Measurements from ENCODE around the gene ACTL8.

ACTL8 gene

DNA sequence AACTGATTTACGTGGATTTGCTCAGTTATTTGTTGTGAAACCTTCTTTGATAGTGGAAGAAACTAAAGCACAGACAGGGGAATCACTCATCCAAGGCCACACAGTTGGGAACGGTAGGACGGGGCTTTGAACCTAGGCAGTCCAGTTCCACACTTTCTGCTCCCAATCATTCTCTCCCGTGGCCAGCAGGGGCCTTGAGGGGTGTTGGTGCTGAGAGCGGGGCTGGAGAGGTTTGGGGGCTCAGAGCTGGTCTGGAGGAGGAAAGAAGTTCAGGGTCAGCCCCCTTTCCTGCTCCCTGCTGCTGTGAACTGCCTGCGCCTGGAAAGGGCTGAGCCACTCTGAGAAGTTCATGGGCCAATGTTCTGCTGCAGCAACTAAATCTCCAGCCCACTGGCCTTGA, 31.4 kb upstream of the ACTL8 start:
- no peaks in the 10 kb centered on the region for H3K9me3 ChIP-seq (ENCODE audit: control insufficient read depth, insufficient read depth, low read length)
- H3K27me3 ChIP-seq (ENCODE audit: control insufficient read depth, insufficient read depth, low read length), result no peaks in the 10 kb centered on the region
- DNase-seq (ENCODE audit: low read depth, low spot score), result no peak
- no peaks in the 10 kb centered on the region for H3K4me1 ChIP-seq (ENCODE audit: control insufficient read depth, insufficient read depth, low read length)
- no peaks in the 10 kb centered on the region for H3K36me3 ChIP-seq (ENCODE audit: control insufficient read depth, insufficient read depth, low read length)
- no CpG with 5 or more reads among the region's 6 CpGs for WGBS (ENCODE audit: insufficient coverage, insufficient read length)
- H3K4me3 ChIP-seq (ENCODE audit: low read length), result no peak overlapping the region
- H3K27ac ChIP-seq (ENCODE audit: low read length), result no peak overlapping the region

GRCh38 chr1:17724150-17724549, 31.0 kb upstream of the ACTL8 start:
- Histone ChIP-seq H3K4me1 (ENCODE audit: control insufficient read depth, insufficient read depth, low read length) (no peaks in the 10 kb centered on the region), H3K4me3 (ENCODE audit: low read length) (no peak overlapping the region), H3K27me3 (ENCODE audit: control insufficient read depth, insufficient read depth, low read length) (no peaks in the 10 kb centered on the region), H3K27ac (ENCODE audit: low read length) (no peak overlapping the region), H3K9me3 (ENCODE audit: control insufficient read depth, insufficient read depth, low read length) (no peaks in the 10 kb centered on the region), H3K36me3 (ENCODE audit: control insufficient read depth, insufficient read depth, low read length) (no peaks in the 10 kb centered on the region)
- no peak for DNase-seq (ENCODE audit: low read depth, low spot score)
- WGBS (ENCODE audit: insufficient coverage, insufficient read length), result no CpG with 5 or more reads among the region's 6 CpGs

GRCh38 chr1:17725084-17725719, 29.9 kb upstream of the ACTL8 start:
- no peak for DNase-seq (ENCODE audit: low read depth, low spot score)
- WGBS (ENCODE audit: insufficient coverage, insufficient read length), result no CpG with 5 or more reads among the region's 9 CpGs
- Histone ChIP-seq H3K4me1 (ENCODE audit: control insufficient read depth, insufficient read depth, low read length) (no peaks in the 10 kb centered on the region), H3K27ac (ENCODE audit: low read length) (no peak overlapping the region), H3K27me3 (ENCODE audit: control insufficient read depth, insufficient read depth, low read length) (no peaks in the 10 kb centered on the region), H3K36me3 (ENCODE audit: control insufficient read depth, insufficient read depth, low read length) (no peaks in the 10 kb centered on the region), H3K4me3 (ENCODE audit: low read length) (no peak overlapping the region), H3K9me3 (ENCODE audit: control insufficient read depth, insufficient read depth, low read length) (no peaks in the 10 kb centered on the region)

DNA sequence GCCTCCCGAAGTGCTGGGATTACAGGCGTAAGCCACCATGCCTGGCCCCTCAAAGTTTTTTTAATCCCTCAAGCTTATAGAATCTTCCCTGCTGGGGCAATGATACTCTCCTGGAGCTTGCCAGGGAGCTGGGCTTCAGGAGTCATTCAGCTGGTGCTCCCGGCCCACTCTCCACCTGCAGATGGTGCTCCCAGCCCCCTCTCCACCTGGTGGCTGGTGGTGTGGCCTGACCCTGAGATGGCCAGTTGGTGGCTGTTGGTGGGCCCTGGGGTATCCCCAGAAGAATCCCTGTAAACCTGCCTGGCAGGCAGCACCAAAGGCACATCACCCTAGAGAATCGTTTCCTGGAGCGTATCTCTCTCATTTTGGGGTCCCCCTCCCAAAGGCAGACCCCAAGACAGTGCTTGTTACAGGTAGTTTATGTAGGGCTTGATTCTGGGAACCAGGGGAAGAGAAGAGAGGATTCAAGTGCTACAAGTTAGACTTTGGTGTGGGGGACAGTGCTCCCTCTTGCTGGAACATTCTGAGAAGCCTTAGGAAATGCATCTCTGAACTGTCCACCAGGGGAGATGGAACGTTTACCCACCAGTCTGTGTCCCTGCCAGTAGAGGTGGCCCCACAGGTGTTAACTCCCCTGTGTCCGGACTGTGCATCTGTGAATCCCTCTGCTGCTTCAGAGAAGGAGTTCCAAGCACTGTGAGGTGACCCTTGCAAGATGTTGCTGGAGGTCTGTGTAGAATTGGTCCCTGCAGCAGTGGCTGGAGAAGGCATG, 29.1 kb upstream of the ACTL8 start:
- Histone ChIP-seq H3K4me3 (ENCODE audit: low read length) (no peak overlapping the region), H3K4me1 (ENCODE audit: control insufficient read depth, insufficient read depth, low read length) (no peaks in the 10 kb centered on the region), H3K27me3 (ENCODE audit: control insufficient read depth, insufficient read depth, low read length) (no peaks in the 10 kb centered on the region), H3K36me3 (ENCODE audit: control insufficient read depth, insufficient read depth, low read length) (no peaks in the 10 kb centered on the region), H3K9me3 (ENCODE audit: control insufficient read depth, insufficient read depth, low read length) (no peaks in the 10 kb centered on the region), H3K27ac (ENCODE audit: low read length) (no peak overlapping the region)
- WGBS (ENCODE audit: insufficient coverage, insufficient read length), result no CpG with 5 or more reads among the region's 7 CpGs
- no peak for DNase-seq (ENCODE audit: low read depth, low spot score)

DNA sequence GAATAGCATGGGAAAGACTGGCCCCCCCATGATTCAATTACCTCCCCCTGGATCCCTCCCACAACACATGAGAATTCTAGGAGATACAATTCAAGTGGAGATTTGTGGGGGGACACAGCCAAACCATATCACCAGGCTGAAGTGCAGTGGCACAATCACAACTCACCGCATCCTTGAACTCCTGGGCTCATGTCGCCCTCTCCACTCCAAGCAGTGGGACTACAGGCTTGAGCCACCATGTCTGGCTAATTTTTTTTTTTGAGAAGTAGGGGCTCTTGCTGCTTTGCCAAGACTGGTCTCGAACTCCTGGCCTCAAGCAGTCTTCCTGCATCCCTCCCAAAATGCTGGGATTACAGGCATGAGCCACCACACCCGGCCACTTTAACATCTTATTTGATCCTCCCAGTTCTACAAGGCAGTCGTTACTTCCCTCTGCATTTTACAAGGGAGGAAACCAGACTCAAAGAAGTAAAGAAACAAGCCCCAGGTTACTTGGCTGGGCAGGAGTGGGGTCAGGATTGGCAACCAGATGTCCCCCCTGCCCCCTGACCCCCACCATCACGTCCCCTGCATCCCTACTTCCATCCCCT, 26.9 kb upstream of the ACTL8 start:
- Histone ChIP-seq H3K4me1 (ENCODE audit: control insufficient read depth, insufficient read depth, low read length) (no peaks in the 10 kb centered on the region), H3K27ac (ENCODE audit: low read length) (no peak overlapping the region), H3K9me3 (ENCODE audit: control insufficient read depth, insufficient read depth, low read length) (no peaks in the 10 kb centered on the region), H3K4me3 (ENCODE audit: low read length) (no peak overlapping the region), H3K27me3 (ENCODE audit: control insufficient read depth, insufficient read depth, low read length) (no peaks in the 10 kb centered on the region), H3K36me3 (ENCODE audit: control insufficient read depth, insufficient read depth, low read length) (no peaks in the 10 kb centered on the region)
- WGBS (ENCODE audit: insufficient coverage, insufficient read length), result no CpG with 5 or more reads among the region's 6 CpGs
- DNase-seq (ENCODE audit: low read depth, low spot score), result no peak

DNA sequence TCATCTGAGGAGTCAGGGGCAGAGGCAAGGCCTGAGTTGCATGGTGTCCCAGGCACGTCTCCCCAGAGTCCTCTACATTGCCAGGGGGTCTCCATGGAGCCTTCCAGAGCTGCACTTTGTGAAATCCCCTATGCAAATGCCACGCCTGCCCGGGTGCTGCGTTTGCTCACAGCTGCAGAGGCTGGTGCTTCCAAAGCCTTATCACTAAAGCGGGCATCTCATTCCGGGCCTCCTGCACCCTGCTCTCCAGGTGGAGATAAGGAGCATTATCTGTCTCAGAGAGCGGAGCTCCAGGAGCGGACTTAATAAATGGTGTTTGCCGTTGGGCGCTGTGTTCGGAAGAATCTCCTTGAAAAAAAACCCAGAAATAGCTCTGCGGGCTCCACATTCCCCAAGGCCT, 25.9 kb upstream of the ACTL8 start:
- Histone ChIP-seq H3K36me3 (ENCODE audit: control insufficient read depth, insufficient read depth, low read length) (no peaks in the 10 kb centered on the region), H3K27me3 (ENCODE audit: control insufficient read depth, insufficient read depth, low read length) (no peaks in the 10 kb centered on the region), H3K9me3 (ENCODE audit: control insufficient read depth, insufficient read depth, low read length) (no peaks in the 10 kb centered on the region), H3K4me1 (ENCODE audit: control insufficient read depth, insufficient read depth, low read length) (no peaks in the 10 kb centered on the region), H3K27ac (ENCODE audit: low read length) (no peak overlapping the region), H3K4me3 (ENCODE audit: low read length) (no peak overlapping the region)
- DNase-seq (ENCODE audit: low read depth, low spot score), result no peak
- no CpG with 5 or more reads among the region's 12 CpGs for WGBS (ENCODE audit: insufficient coverage, insufficient read length)

GRCh38 chr1:17729909-17730308, 25.2 kb upstream of the ACTL8 start:
- no CpG with 5 or more reads among the region's 10 CpGs for WGBS (ENCODE audit: insufficient coverage, insufficient read length)
- DNase-seq (ENCODE audit: low read depth, low spot score), result no peak
- H3K36me3 ChIP-seq (ENCODE audit: control insufficient read depth, insufficient read depth, low read length), result no peaks in the 10 kb centered on the region
- H3K4me1 ChIP-seq (ENCODE audit: control insufficient read depth, insufficient read depth, low read length), result no peaks in the 10 kb centered on the region
- no peaks in the 10 kb centered on the region for H3K9me3 ChIP-seq (ENCODE audit: control insufficient read depth, insufficient read depth, low read length)
- H3K27ac ChIP-seq (ENCODE audit: low read length), result no peak overlapping the region
- H3K4me3 ChIP-seq (ENCODE audit: low read length), result no peak overlapping the region
- no peaks in the 10 kb centered on the region for H3K27me3 ChIP-seq (ENCODE audit: control insufficient read depth, insufficient read depth, low read length)

- H3K27me3 ChIP-seq (ENCODE audit: control insufficient read depth, insufficient read depth, low read length), result no peaks in the 10 kb centered on the region
- H3K4me3 ChIP-seq (ENCODE audit: low read length), result no peak overlapping the region
- H3K9me3 ChIP-seq (ENCODE audit: control insufficient read depth, insufficient read depth, low read length), result no peaks in the 10 kb centered on the region
- no peak overlapping the region for H3K27ac ChIP-seq (ENCODE audit: low read length)
- no CpG with 5 or more reads among the region's 5 CpGs for WGBS (ENCODE audit: insufficient coverage, insufficient read length)
- no peaks in the 10 kb centered on the region for H3K4me1 ChIP-seq (ENCODE audit: control insufficient read depth, insufficient read depth, low read length)
- no peaks in the 10 kb centered on the region for H3K36me3 ChIP-seq (ENCODE audit: control insufficient read depth, insufficient read depth, low read length)
- DNase-seq (ENCODE audit: low read depth, low spot score), result no peak
Observed at GRCh38 chr1:17731460-17731859, 23.7 kb upstream of the ACTL8 start.

DNA sequence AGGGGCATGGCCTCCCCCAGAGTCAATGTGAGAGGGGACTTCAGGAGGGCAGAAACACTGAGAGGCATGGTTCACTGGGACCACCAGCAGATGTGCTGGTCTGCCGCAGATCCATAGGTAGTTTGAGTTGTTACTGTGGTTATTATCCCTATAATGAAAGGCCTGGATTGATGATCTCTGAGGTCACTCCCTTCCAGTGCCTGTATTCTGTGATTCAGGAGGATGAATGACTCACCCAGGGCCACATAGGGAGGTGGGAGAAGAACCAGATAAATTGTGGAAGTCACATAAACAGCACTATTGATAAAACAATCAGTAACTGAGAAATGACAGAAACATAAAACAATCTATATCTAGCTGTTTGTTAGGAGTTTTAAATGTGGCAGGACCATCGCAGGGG, 22.7 kb upstream of the ACTL8 start:
- no peaks in the 10 kb centered on the region for H3K36me3 ChIP-seq (ENCODE audit: control insufficient read depth, insufficient read depth, low read length)
- no peaks in the 10 kb centered on the region for H3K9me3 ChIP-seq (ENCODE audit: control insufficient read depth, insufficient read depth, low read length)
- DNase-seq (ENCODE audit: low read depth, low spot score), result no peak
- H3K4me1 ChIP-seq (ENCODE audit: control insufficient read depth, insufficient read depth, low read length), result no peaks in the 10 kb centered on the region
- H3K4me3 ChIP-seq (ENCODE audit: low read length), result no peak overlapping the region
- H3K27ac ChIP-seq (ENCODE audit: low read length), result no peak overlapping the region
- no peaks in the 10 kb centered on the region for H3K27me3 ChIP-seq (ENCODE audit: control insufficient read depth, insufficient read depth, low read length)
- WGBS (ENCODE audit: insufficient coverage, insufficient read length), result no CpG with 5 or more reads among the region's 2 CpGs

GRCh38 chr1:17733661-17734060, 21.5 kb upstream of the ACTL8 start:
- Histone ChIP-seq H3K4me1 (ENCODE audit: control insufficient read depth, insufficient read depth, low read length) (no peaks in the 10 kb centered on the region), H3K9me3 (ENCODE audit: control insufficient read depth, insufficient read depth, low read length) (no peaks in the 10 kb centered on the region), H3K27me3 (ENCODE audit: control insufficient read depth, insufficient read depth, low read length) (no peaks in the 10 kb centered on the region), H3K4me3 (ENCODE audit: low read length) (no peak overlapping the region), H3K36me3 (ENCODE audit: control insufficient read depth, insufficient read depth, low read length) (no peaks in the 10 kb centered on the region), H3K27ac (ENCODE audit: low read length) (no peak overlapping the region)
- no peak for DNase-seq (ENCODE audit: low read depth, low spot score)
- no CpG with 5 or more reads among the region's 21 CpGs for WGBS (ENCODE audit: insufficient coverage, insufficient read length)

Data from iPS DF 6.9 (cell line).